Measurements from ENCODE around the gene NUP155. TPM values are rescaled to one million over a fixed set of nuclear protein-coding genes. Genes with fewer than 3 reads are reported as not detected.
"Not testable (repeated sequence)": the region's sequence is repeated elsewhere in the genome, so short reads cannot be mapped to it uniquely, and the experiment has no call there.

The NUP155 gene
- polyA plus RNA-seq (ENCODE audit: insufficient read length in 4 of 4) = 10 to 100 TPM; 23.4 to 31.0 (median 25.0) TPM

DNA sequence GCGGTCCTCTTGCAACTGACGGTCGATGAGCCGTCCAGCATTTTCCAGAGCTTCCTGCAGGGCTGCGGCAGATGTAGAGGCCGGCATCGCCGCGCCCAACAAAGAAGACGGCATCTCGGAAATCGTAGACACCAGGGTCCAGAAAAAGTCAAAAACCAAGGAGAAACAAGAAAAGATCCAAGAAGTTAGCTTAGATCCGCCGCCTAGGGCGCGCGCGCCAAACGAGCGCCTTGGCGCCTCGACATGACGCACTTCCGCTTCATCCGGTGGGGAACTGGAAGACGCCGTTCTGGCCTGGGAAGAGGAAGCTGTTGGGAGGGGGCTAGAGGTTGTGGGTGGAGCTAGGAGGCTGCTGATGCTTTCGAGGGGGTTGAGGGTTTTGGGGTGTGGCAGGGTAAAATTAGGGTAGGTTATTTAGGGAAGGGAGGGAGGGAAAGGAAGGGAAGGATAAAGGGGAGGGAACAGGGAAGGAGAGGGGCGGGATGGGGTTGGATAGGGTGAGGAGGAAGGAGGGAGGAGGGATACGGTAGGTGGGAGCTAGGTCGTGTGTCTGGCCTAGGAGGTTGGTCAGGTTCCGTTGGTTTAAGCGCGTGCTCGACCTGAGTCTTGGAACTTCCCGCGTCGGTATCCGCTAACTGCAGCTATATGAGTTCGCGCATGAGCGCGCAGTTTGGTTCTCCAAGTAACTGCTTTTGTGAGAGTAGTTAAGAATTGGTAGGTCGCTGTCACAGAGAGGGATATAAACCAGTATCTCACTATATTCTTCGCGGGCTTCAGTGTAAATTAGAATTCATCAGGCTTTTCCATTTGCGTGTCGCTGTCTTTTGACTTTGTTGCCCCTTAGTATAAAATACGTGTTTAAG lies at the start of gene NUP155:
Gene NUP155, minus strand, starts transcription at position 243 of the 863 bp plus-strand sequence. Its CDS starts 129 bp downstream, at position 114.
- DNase-seq (ENCODE audit: low read depth in 4 of 4, low spot score in 2 of 4) = peak; percentile 88 to 95 (median 92)

DNA sequence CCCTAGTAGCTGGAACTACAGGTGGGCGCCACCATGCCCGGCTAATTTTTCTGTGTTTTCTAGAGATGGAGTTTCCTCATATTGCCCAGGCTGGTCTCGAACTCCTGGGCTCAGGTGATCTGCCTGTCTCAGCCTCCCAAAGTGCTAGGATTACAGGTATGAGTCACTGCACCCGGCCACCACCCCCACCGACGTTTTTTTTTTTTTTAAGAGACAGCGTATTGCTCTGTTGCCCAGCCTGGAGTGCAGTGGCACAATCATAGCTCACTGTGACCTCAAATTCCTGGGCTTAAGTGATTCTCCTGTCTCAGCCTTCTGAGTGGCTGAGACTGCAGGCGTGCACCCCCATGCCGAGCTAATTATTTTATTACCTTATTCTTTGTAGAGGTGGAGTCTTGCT lies 46.4 kb upstream of the NUP155 start:
- no peak for DNase-seq (ENCODE audit: low read depth in 4 of 4, low spot score in 2 of 4)

DNA sequence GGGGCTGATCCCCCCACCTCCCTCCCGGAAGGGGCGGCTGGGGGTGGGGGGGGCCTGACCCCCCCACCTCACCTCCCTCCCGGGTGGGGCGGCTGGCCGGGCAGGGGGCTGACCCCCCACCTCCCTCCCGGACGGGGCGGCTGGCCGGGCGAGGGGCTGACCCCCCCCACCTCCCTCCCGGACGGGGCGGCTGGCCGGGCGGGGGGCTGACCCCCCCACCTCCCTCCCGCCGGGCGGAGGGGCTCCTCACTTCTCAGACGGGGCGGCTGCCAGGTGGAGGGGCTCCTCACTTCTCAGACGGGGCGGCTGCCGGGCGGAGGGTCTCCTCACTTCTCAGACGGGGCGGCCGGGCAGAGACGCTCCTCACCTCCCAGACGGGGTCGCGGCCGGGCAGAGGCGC lies 44.5 kb upstream of the NUP155 start:
- not testable (repeated sequence) for DNase-seq (ENCODE audit: low read depth in 4 of 4, low spot score in 2 of 4)

DNA sequence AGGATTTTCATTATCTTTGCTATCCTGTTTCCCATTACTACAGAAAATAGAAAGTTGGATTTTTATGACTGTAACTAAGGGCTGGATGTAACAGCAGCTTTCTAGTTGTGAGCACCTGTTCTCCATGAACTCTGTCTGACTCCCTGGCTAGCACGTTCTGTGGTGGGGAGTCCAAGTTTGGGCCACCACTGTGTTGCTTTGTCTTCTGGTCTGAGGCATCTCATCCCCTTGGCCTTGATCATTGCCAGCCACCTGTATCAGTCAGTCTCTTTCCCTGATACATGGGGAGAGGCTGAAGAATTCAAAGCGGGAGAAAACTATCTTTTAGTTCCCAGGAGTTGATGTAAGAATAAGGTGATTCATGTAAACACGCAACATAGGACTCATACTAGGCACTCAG lies 41.6 kb upstream of the NUP155 start:
- DNase-seq (ENCODE audit: low read depth in 4 of 4, low spot score in 2 of 4) = no peak

DNA sequence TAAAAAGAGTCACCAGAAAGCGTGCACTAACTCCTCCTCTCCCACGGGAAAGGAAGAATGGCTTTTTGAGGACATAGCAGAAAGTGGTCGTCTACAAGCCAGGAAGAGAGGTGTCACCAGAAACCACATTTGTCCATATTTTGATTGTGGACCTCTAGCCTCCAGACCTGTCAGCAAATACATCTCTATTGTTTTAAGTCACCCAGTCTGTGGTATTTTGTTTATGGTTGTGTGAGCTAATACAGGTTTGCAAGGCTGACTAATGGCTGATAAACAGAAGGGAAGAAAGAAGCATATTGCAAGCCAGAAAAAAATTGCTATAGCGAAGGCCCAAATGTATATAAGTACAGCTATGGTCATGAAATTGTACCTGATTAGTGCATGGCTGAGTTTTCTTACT lies 29.6 kb upstream of the NUP155 start:
- no peak for DNase-seq (ENCODE audit: low read depth in 4 of 4, low spot score in 2 of 4)

DNA sequence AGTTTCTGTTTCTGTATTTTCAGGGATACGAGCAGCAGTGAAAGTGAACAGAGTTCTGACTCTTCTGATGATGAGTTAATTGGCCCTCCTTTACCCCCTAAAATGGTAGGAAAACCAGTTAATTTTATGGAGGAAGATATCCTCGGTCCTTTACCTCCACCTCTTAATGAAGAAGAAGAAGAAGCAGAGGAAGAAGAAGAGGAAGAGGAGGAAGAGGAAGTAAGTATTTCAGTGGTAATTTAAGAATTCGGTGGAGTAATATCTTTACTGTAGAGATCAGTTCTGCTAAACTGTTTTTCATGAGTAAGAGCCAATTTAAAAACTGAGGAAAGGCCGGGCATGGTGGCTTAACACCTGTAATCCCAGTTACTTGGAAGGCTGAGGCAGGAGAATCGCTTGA lies 25.4 kb upstream of the NUP155 start:
- DNase-seq (ENCODE audit: low read depth in 4 of 4, low spot score in 2 of 4) = no peak

DNA sequence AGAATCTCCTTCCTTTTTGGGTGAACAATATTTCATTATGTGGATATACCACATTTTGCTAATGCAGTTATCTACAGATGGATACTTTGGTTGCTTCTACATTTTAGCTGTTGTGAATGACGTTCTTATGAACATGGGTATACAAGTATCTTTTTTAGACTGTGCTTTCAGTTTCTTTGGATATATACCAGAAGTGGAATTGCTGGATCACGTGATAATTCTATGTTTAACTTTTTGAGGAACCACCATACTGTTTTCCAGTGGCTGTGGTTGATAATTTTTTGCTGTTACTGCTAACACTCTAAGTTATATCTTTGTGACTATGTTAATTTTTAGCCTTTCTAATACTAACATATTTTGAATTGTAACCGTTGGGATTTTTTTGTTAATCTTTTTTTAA lies 20.7 kb upstream of the NUP155 start:
- DNase-seq (ENCODE audit: low read depth in 4 of 4, low spot score in 2 of 4) = no peak

DNA sequence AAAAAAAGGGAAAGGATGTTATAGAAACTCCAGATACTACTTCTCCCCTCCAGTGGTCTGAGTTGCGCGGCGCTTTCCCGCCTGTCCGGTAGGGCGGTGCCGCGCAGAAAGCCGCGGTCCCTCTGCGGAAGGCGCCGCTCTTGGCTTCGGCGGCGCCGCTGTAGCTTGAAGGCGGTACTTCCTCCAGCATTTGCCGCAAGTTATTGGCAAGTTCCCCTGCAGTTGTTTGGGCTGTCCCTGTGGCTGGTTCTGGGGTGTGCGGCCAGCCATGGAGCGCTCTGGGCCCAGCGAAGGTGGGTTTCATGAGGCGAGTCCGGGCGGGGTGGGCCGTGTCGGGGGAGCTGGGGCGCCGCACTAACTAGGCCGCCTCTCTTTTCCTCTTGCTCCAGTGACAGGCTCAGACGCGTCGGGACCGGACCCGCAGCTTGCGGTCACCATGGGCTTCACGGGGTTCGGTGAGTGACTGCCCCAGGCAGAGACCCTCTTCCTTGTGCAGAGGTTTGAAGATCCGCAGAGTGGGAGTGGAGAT lies 8.3 kb upstream of the NUP155 start, which contains the start of gene WDR70:
Gene WDR70, plus strand, starts transcription at position 219 of the 529 bp plus-strand sequence. Its CDS starts 50 bp downstream, at position 269.
- peak in 3 of 4 donors; percentile 65 to 75 (median 68) for DNase-seq (ENCODE audit: low read depth in 4 of 4, low spot score in 2 of 4)

DNA sequence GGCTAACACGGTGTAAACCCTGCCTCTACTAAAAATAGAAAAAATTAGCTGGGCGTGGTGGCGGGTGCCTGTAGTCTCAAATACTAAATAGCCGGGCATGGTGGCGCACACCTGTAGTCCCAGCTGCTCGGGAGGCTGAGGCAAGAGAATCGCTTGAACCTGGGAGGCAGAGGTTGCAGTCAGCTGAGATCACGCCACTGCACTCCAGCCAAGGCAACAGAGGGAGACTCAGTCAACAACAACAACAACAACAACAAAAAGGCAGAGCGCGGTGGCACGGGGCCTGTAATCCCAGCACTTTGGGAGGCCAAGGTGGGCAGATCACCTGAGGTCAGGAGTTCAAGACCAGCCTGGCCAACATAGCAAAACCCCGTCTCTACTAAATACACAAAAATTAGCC lies 7.2 kb upstream of the NUP155 start:
- DNase-seq (ENCODE audit: low read depth in 4 of 4, low spot score in 2 of 4) = not testable (repeated sequence)

DNA sequence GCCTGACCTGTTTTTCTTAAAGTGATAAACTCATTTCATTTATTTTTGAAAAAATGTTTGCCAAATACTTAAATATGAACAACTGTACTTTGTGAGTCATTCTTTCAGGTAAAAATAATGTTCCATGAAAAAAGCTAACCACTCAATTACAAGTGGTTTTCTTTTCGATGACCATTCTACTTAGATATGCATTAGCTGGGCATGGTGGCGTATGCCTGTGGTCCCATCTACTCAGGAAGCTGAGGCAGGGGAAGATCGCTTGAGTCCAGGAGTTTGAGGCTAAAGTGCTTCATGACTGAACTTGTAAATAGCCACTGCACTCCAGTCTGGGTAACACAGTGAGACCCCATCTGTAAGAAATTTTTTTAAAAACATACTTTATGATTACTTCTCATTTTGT lies 4.2 kb upstream of the NUP155 start:
- DNase-seq (ENCODE audit: low read depth in 4 of 4, low spot score in 2 of 4) = no peak

DNA sequence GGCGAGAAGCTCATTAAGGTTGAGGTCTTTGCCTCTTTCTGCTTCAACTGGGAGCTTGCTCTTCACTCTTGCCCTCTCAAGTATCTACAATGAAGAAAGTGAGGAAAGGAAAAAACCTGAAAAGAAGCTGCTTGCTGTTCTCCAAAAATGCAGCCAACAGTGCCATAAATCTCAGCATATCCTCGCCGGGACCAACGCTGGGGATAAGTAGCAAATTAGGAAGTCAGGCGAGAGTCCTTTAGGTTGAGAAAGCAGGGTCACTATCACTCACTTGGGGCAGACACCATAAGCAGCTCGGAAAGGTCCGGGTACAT lies 399 bp downstream of the NUP155 start:
- DNase-seq (ENCODE audit: low read depth in 4 of 4, low spot score in 2 of 4) = no peak

DNA sequence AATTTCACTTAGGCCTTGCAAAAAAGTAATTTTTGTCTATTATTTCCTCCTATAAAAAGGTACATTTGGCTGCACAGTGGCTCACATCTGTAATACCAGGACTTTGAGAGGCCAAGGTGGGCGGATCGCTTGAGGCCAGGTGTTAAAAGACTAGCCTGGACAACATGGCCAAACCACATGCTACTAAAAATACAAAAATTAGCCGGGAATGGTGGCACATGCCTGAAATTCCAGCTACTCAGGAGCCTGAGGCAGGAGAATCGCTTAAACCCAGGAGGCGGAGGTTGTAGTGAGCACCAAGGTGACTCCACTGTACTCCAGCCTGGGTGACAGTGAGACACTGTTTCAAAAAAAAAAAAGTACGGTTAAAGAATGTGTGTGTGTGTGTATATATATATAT lies 15.7 kb downstream of the NUP155 start:
- no peak for DNase-seq (ENCODE audit: low read depth in 4 of 4, low spot score in 2 of 4)

DNA sequence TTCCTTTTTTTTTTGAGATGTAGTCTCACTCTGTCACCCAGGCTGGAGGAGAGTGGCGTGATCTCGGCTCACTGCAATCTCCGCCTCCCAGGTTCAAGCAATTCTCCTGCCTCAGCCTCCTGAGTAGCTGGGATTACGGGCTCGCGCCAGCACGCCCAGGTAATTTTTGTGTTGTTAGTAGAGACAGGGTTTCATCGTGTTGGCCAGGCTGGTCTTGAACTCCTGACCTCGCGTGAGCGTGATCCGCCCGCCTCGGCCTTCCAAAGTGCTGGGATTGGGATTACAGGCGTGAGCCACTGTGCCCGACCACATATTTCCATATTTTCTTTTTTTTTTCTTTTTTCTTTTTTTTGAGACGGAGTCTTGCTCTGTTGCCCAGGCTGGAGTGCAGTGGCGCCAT lies 28.2 kb downstream of the NUP155 start:
- DNase-seq (ENCODE audit: low read depth in 4 of 4, low spot score in 2 of 4) = not testable (repeated sequence)

DNA sequence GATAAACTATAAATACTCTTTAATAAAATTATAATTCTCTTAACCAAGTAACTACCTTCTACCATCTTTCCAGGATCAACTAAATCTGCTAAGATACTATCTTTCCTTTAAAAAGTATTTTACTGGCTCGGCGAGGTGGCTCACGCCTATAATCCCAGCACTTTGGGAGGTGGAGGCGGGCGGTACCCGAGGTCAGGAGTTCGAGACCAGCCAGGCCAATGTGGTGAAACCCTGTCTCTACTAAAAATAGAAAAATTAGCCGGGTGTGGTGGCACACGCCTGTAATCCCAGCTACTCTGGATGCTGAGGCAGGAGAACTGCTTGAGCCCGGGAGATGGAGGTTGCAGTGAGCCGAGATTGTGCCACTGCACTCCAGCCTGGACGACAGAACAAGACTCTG lies 36.2 kb downstream of the NUP155 start:
- DNase-seq (ENCODE audit: low read depth in 4 of 4, low spot score in 2 of 4) = not testable (repeated sequence)

DNA sequence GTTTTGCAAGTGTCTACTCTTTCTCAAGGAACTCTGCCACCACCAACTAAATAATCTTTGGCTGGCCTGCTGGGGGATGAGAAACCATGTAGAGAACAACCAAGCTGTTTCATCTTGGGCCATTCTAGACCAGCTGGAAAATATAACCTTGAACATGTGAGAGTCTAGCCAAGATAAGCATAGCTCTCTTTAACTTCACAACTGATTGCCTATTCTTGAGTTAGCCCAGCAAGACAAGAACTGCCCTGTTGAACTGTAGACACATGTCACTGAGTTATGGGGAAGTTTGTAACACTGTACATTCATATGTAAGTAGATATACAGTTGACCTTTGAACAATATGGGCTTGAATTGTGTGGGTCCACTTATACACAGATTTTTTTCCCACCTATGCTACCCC lies 44.4 kb downstream of the NUP155 start:
- no peak for DNase-seq (ENCODE audit: low read depth in 4 of 4, low spot score in 2 of 4)

DNA sequence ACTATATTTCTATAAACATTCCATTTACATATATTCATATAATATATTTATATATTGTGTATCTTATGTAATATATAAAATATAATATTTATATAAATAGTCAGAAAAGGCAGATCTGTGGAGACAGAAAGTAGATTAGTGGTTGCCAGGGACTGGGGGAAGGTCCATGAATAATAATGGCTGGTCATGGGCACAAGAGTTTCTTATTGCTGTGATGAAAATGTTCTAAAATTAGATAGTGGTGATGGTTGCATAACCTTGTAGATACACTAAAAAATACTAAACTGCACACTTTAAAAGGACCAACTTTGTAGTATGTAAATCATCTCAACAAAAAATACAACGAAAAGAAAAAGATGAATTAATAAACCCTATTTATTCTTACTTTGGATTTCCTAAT lies 47.3 kb downstream of the NUP155 start:
- no peak for DNase-seq (ENCODE audit: low read depth in 4 of 4, low spot score in 2 of 4)

DNA sequence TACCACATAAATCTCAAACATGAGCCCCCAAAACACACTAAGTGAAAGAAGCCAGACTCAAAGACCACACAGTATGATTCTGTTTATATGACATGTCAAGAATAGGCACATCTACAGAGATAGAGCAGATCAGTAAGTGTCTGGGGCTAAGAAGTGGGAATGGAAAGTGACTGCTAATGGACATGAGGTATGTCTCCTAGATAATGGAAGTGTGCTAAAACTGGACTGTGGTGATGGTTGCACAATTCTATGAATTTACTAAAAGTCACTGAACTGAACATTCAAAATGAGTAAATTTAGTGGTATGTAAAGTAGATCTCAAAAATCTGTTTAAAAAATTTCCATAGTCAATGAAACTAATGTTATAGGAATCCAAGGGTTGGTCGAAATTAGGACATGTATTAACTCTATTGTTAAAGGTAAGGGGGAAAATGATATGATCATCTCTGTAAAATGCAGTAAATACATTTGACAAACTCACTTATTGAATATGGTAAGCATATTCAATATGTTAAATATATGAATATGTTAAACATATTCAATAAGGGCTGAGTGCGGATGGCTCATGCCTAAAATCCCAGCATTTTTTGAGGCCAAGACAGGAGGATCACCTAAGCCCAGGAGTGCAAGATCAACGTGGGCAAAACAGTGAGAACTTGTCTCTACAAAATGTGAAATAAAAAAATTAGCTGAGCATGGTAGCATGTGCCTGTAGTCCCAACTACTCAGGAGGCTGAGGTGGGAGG lies 51.7 kb downstream of the NUP155 start:
- DNase-seq (ENCODE audit: low read depth in 4 of 4, low spot score in 2 of 4) = no peak

DNA sequence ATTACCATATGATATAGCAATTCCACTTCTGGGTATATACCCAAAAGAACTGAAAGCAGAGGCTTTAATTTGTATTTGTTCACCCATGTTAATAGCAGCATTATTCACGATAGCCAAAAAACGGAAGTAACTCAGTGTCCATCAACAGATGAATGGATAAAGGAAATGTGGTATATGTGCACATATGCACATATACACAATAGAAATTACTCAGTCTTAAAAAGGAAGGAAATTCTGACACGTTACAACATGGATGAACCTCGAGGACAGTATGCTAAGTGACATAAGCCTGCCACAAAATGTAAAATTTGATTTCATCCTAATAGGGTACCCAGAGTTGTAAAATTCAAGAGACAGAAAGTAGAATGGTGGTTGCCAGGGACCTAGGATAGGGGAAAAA lies 54.9 kb downstream of the NUP155 start:
- no peak for DNase-seq (ENCODE audit: low read depth in 4 of 4, low spot score in 2 of 4)

DNA sequence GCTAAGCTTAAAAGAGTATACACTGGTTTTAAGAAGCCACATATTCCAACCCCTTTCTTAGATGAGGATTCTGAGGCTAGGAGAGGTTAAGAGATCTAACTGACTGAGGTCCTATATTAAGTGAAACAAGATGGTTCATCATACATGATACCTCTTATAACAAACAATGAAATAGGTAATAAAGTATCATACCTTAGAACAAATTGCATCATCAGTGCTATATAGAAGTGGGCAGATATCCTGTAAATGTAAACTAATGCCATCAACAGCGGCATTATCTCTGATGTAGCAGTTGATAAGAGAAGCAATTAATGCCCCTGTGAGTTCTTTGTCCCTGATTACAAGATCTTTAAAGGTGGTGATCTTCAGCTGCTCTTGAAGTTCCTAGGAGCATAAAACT lies 60.5 kb downstream of the NUP155 start:
- DNase-seq (ENCODE audit: low read depth in 4 of 4, low spot score in 2 of 4) = no peak

DNA sequence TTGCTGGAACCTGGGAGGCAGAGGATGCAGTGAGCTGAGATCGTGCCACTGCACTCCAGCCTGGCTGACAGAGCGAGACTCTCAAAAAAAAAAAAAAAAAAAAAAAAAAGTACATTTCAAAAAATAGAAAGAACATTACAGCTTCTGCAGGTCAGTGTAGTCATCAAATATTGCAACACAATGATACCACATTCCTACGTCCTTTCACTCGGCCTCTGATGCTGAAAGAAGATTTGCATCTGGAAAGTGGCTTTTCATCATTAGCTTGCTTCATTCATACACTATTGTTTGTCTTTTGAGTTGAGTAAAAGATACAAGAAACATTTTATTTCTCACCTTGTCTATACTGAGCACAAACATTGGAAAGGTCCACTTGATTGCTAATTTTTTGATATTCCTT lies 62.1 kb downstream of the NUP155 start:
- DNase-seq (ENCODE audit: low read depth in 4 of 4, low spot score in 2 of 4) = no peak

DNA sequence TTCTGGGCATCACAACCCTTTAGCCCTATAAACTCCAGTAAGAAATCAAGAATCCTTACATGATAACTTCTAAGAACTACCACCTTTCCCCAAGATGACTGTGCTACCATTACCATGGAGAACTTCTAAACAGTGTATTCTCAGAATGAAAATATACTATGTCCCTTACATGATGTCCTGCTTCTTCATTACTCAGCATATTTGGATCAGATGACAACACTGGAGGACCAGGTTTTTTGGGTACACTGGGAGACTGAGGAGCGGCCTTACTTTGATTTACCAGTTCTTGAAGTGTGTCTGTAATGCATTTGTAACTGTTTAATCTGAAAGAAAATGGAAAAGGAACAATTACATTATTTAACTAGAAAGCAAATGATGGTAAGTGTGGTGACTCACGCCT lies 66.0 kb downstream of the NUP155 start:
- no peak for DNase-seq (ENCODE audit: low read depth in 4 of 4, low spot score in 2 of 4)

DNA sequence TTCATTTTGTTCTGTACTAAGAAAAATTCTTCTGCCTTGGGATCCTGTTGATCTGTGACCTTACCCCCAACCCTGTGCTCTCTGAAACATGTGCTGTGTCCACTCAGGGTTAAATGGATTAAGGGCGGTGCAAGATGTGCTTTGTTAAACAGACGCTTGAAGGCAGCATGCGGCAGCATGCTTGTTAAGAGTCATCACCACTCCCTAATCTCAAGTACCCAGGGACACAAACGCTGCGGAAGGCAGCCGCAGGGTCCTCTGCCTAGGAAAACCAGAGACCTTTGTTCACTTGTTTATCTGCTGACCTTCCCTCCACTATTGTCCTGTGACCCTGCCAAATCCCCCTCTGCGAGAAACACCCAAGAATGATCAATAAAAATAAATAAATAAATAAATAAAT lies 74.6 kb downstream of the NUP155 start:
- DNase-seq (ENCODE audit: low read depth in 4 of 4, low spot score in 2 of 4) = not testable (repeated sequence)
